IMR-90 (cell line): ENCODE data around the gene MDC1. TPM values are rescaled to one million over a fixed set of nuclear protein-coding genes. Genes with fewer than 3 reads are reported as not detected.
A peak's percentile ranks its signal among the peaks of the same experiment; 100 is the strongest.

ENCODE experiments used
- ATAC-seq: fragments of 200-7000 bp; cut with Tn5 transposase; 2 replicates; pipeline ENCODE4 v1.9.1; 2020; ENCODE audit warnings: low read depth, mild to moderate bottlenecking, moderate library complexity
- BruUV-seq: library from RNA; stranded (reverse); fragments of 400-500 nt; replicated peaks from 2 replicates; lab custom pipeline; 2021; lab: Mats Ljungman, UMichigan
- CTCF ChIA-PET: fragments of 300-600 bp; formaldehyde crosslinking; extraction: SDS; loops from one replicate; lab custom pipeline; 2021; ENCODE audit warnings: antibody characterized with exemption; lab: Yijun Ruan, JAX
- POLR2A ChIA-PET: fragments of 300-600 bp; sonication (Branson Sonifier 250); formaldehyde crosslinking; loops from one replicate; lab custom pipeline; 2022; ENCODE audit warnings: antibody characterized with exemption; ENCODE audit not compliant: unreplicated experiment; lab: Charles Lee
- DNase-seq: peaks from one replicate; pipeline ENCODE4 v3.0.0; 2013
- H2AFZ ChIP-seq: replicated peaks from 2 replicates; pipeline ENCODE3; 2013; ENCODE audit warnings: low read length, mild to moderate bottlenecking; ENCODE audit not compliant: poor library complexity
- H2AK5ac ChIP-seq: 2 replicates; pipeline ENCODE4 v1.6.1; 2013; ENCODE audit warnings: low read depth, low read length, inconsistent platforms
- H2AK9ac ChIP-seq: replicated peaks from 2 replicates; pipeline ENCODE3; 2013; ENCODE audit warnings: mild to moderate bottlenecking, low read depth, low read length, moderate library complexity; ENCODE audit not compliant: poor library complexity
- H2BK120ac ChIP-seq: 2 replicates; pipeline ENCODE4 v1.6.1; 2013; ENCODE audit warnings: low read depth, low read length, inconsistent platforms
- H2BK15ac ChIP-seq: 3 replicates; pipeline ENCODE4 v1.6.1; 2013; ENCODE audit warnings: low read depth, low read length, inconsistent platforms
- H2BK20ac ChIP-seq: 2 replicates; pipeline ENCODE4 v1.6.1; 2013; ENCODE audit warnings: low read depth, mild to moderate bottlenecking, inconsistent platforms, low read length, moderate library complexity
- H2BK5ac ChIP-seq: 2 replicates; pipeline ENCODE4 v1.6.1; 2013; ENCODE audit warnings: mild to moderate bottlenecking, low read depth, low read length, inconsistent platforms; ENCODE audit not compliant: poor library complexity, severe bottlenecking
- H3K14ac ChIP-seq: replicated peaks from 2 replicates; pipeline ENCODE4 v1.6.1; 2013; ENCODE audit warnings: low read depth, low read length, inconsistent platforms
- H3K18ac ChIP-seq: 2 replicates; pipeline ENCODE4 v1.6.1; 2013; ENCODE audit warnings: low read depth, low read length, control low read depth
- H3K23ac ChIP-seq: 2 replicates; pipeline ENCODE4 v1.6.1; 2013; ENCODE audit warnings: low read depth, low read length, inconsistent platforms
- H3K27ac ChIP-seq: 2 replicates; pipeline ENCODE4 v1.5.1; 2013; ENCODE audit warnings: mild to moderate bottlenecking, control low read depth, low read length; ENCODE audit not compliant: insufficient read depth
- H3K27me3 ChIP-seq: 2 replicates; pipeline ENCODE4 v1.6.1; 2013; ENCODE audit warnings: low read length; ENCODE audit not compliant: control insufficient read depth, insufficient read depth
- H3K36me3 ChIP-seq: 2 replicates; pipeline ENCODE4 v1.6.1; 2013; ENCODE audit warnings: low read length, mixed read lengths; ENCODE audit not compliant: control insufficient read depth, insufficient read depth
- H3K4ac ChIP-seq: 2 replicates; pipeline ENCODE4 v1.6.1; 2013; ENCODE audit warnings: low read depth, low read length, inconsistent platforms
- H3K4me1 ChIP-seq: 2 replicates; pipeline ENCODE4 v1.6.1; 2013; ENCODE audit warnings: low read length, mixed read lengths; ENCODE audit not compliant: control insufficient read depth, insufficient read depth
- H3K4me2 ChIP-seq: 2 replicates; pipeline ENCODE4 v1.6.1; 2013; ENCODE audit warnings: low read depth, mild to moderate bottlenecking, control low read depth, low read length, moderate library complexity
- H3K4me3 ChIP-seq: 2 replicates; pipeline ENCODE4 v1.5.1; 2013; ENCODE audit warnings: low read depth, mild to moderate bottlenecking, control low read depth, low read length, moderate library complexity; ENCODE audit not compliant: insufficient read depth
- H3K56ac ChIP-seq: 2 replicates; pipeline ENCODE4 v1.6.1; 2013; ENCODE audit warnings: low read length, inconsistent platforms; ENCODE audit not compliant: insufficient read depth; ENCODE audit errors: extremely low read depth
- H3K79me1 ChIP-seq, 2 experiments: 2 replicates each; pipeline ENCODE4 v1.6.1; 2013; ENCODE audit warnings: low read length in 2 of 2, inconsistent platforms in 1 of 2, low read depth in 1 of 2
- H3K9ac ChIP-seq: 2 replicates; pipeline ENCODE4 v1.6.1; 2013; ENCODE audit warnings: low read depth, low read length, control low read depth
- H3K9me1 ChIP-seq: 2 replicates; pipeline ENCODE4 v1.6.1; 2013; ENCODE audit warnings: low read length, inconsistent platforms; ENCODE audit not compliant: insufficient read depth
- H3K9me3 ChIP-seq: 2 replicates; pipeline ENCODE4 v1.6.1; 2013; ENCODE audit warnings: low read length; ENCODE audit not compliant: control insufficient read depth, insufficient read depth
- H4K20me1 ChIP-seq: 2 replicates; pipeline ENCODE4 v1.6.1; 2013; ENCODE audit warnings: low read length, inconsistent platforms; ENCODE audit not compliant: insufficient read depth
- H4K5ac ChIP-seq: 2 replicates; pipeline ENCODE4 v1.6.1; 2013; ENCODE audit warnings: mild to moderate bottlenecking, low read depth, low read length, control low read depth
- H4K8ac ChIP-seq, 2 experiments: 2 replicates each; pipeline ENCODE4 v1.6.1; 2013; ENCODE audit warnings: low read depth in 2 of 2, low read length in 2 of 2, control low read depth in 1 of 2, inconsistent platforms in 1 of 2
- H4K91ac ChIP-seq: 2 replicates; pipeline ENCODE4 v1.6.1; 2013; ENCODE audit warnings: low read depth, low read length, inconsistent platforms; ENCODE audit not compliant: insufficient read depth
- ELK1 ChIP-seq: fragments of 150-350 bp; IDR thresholded peaks from 2 replicates; pipeline ENCODE4 v1.6.1; 2016; ENCODE audit warnings: low read depth, mild to moderate bottlenecking, low read length, moderate library complexity, borderline replicate concordance
- POLR2A ChIP-seq: IDR thresholded peaks from 2 replicates; pipeline ENCODE4 v1.6.1; 2012; ENCODE audit warnings: mild to moderate bottlenecking, low read depth, low read length
- WGBS, 2 experiments: methylation state at CpG; one replicate each; pipeline versions ENCODE4 v1.1.5 to v1.1.7; 2013; ENCODE audit warnings: missing lambda C conversion rate in 2 of 2; ENCODE audit not compliant: insufficient read length in 1 of 2; ENCODE audit errors: extremely low coverage in 2 of 2; 5-methylcytosine and 5-hydroxymethylcytosine counted together
- dilution Hi-C: fragments of 300-500 bp; cut with HindIII; formaldehyde crosslinking; loops from one replicate; pipeline ENCODE4 v1.14.3; 2018; ENCODE audit warnings: low sequenced_read_pairs; ENCODE audit not compliant: unreplicated experiment
- in situ Hi-C: fragments of 300-500 bp; cut with MboI; formaldehyde crosslinking; loops from 3 replicates; pipeline ENCODE4 v1.14.3; 2019; ENCODE audit warnings: low sequenced_read_pairs, inconsistent platforms, mixed read lengths
- intact Hi-C: fragments of 100-400 bp; cut with micrococcal nuclease; formaldehyde crosslinking; loops from 2 replicates; pipeline ENCODE4 v1.10.0; 2022
- polyA plus RNA-seq, 3 experiments: library from polyadenylated mRNA; depleted of rRNA; stranded (reverse); fragments of >200 nt; gene quantifications; 2 replicates each; pipeline ENCODE4 v1.2.3, GENCODE V29; 2012; ENCODE audit warnings: low replicate concordance in 1 of 3
- total RNA-seq: library from RNA; depleted of rRNA; stranded (reverse); fragments of >200 nt; gene quantifications from 2 replicates; pipeline ENCODE4 v1.2.3, GENCODE V29; 2012

MDC1 gene
- total and polyA plus RNA-seq, 2 of the 4 experiments (the other 2 are of a cell fraction) = 4.5 to 12.1 TPM

GRCh38 chr6:30725713-30726505, 8.8 kb upstream of the MDC1 start:
- Histone ChIP-seq H3K18ac (no peak overlapping the region), H2AK9ac (peak overlapping the region; percentile 53), H3K9me1 (peaks cover 6% of the 10 kb centered on the region; the same call in 1 of the 2 replicates), H3K23ac (peak overlapping the region; percentile 14; the same call in 1 of the 2 replicates), H2BK20ac (no peak overlapping the region), H3K4me2 (no peak overlapping the region), H4K20me1 (peaks cover 62% of the 10 kb centered on the region), H3K9ac (no peak overlapping the region), H3K9me3 (no peaks in the 10 kb centered on the region), H3K56ac (no peak overlapping the region), H4K91ac (no peak overlapping the region), H3K36me3 (peaks cover 64% of the 10 kb centered on the region), H3K14ac (peak overlapping the region; percentile 8; the same call in 1 of the 2 replicates), H3K4ac (peak overlapping the region; percentile 14), H3K27ac (peak overlapping the region; percentile 0; the same call in 1 of the 2 replicates), H2BK5ac (peak overlapping the region; percentile 22), H2AK5ac (peak overlapping the region; percentile 54; the same call in 1 of the 2 replicates), H3K79me1 (peaks cover 23 to 36% of the 10 kb centered on the region in 2 experiments), H4K5ac (no peak overlapping the region), H4K8ac (peak overlapping the region in 1 of 2 experiments; percentile 20; a peak in 1 of 4 replicates), H2AFZ (peak overlapping the region; percentile 68), H2BK120ac (no peak overlapping the region; the same call in 1 of the 2 replicates), H3K4me1 (peaks cover 2% of the 10 kb centered on the region), H3K27me3 (no peaks in the 10 kb centered on the region), H3K4me3 (no peak overlapping the region), H2BK15ac (no peak overlapping the region)
- 40% methylated on average over 1 of the region's 3 CpGs; no CpG with 5 or more reads in 1 of the 2 experiments for WGBS, 2 experiments
- dilution Hi-C loops = no loop called here
- in situ Hi-C loops = no loop called here
- intact Hi-C loops = no loop called here
- ATAC-seq (peak; percentile 27), DNase-seq (peak; percentile 68)
- CTCF ChIA-PET = interaction anchor here (1.2 kb wide), 1 partner anchor 244 kb away, joined by 3 read pairs; no protein-coding TSS in a partner anchor
- peak; percentile 10; the same call in 1 of the 2 replicates for TF ChIP-seq POLR2A
- no peak for TF ChIP-seq ELK1
- no TSS peak for BruUV-seq
- POLR2A ChIA-PET = interaction anchor here (0.6 kb wide), 2 partner anchors 38 to 361 kb away, joined by 3 read pairs; no protein-coding TSS in a partner anchor
